Activated T-cell treated with anti-CD3 and anti-CD28 coated beads for 1 hour (primary cell): ENCODE results near the gene RANBP17.

ENCODE experiments used
- DNase-seq: peaks from one replicate; pipeline ENCODE4 v3.0.0-alpha.2; 2020; ENCODE audit warnings: low read depth

Gene RANBP17

GRCh38 chr5:171317230-171317629 is 455.4 kb downstream of the RANBP17 start:
- DNase-seq, result no peak

GRCh38 chr5:171318026-171318425 is 456.2 kb downstream of the RANBP17 start:
- DNase-seq, result no peak

GRCh38 chr5:171321447-171321846 is 459.6 kb downstream of the RANBP17 start:
- DNase-seq, result no peak

- no peak for DNase-seq
These were observed 460.7 kb downstream of the RANBP17 start for GRCh38 chr5:171322527-171322926.

GRCh38 chr5:171323007-171323406 is 461.2 kb downstream of the RANBP17 start:
- DNase-seq, result no peak

GRCh38 chr5:171323806-171324632 is 462.2 kb downstream of the RANBP17 start:
- no peak for DNase-seq

GRCh38 chr5:171330021-171330420 is 468.2 kb downstream of the RANBP17 start:
- no peak for DNase-seq

GRCh38 chr5:171335616-171336015 is 473.8 kb downstream of the RANBP17 start:
- DNase-seq, result no peak

- no peak for DNase-seq
These were observed 474.8 kb downstream of the RANBP17 start for GRCh38 chr5:171336521-171337209.

GRCh38 chr5:171337210-171337569 is 475.4 kb downstream of the RANBP17 start:
- no peak for DNase-seq

GRCh38 chr5:171340042-171340441 is 478.2 kb downstream of the RANBP17 start:
- DNase-seq, result no peak

GRCh38 chr5:171340491-171340890 is 478.7 kb downstream of the RANBP17 start:
- no peak for DNase-seq

- no peak for DNase-seq
These were observed 480.7 kb downstream of the RANBP17 start for GRCh38 chr5:171342362-171343111.

- DNase-seq, result no peak
These were observed 483.3 kb downstream of the RANBP17 start for GRCh38 chr5:171344936-171345608.
